ENCODE measurements around the gene SLAMF1.

The SLAMF1 gene

DNA sequence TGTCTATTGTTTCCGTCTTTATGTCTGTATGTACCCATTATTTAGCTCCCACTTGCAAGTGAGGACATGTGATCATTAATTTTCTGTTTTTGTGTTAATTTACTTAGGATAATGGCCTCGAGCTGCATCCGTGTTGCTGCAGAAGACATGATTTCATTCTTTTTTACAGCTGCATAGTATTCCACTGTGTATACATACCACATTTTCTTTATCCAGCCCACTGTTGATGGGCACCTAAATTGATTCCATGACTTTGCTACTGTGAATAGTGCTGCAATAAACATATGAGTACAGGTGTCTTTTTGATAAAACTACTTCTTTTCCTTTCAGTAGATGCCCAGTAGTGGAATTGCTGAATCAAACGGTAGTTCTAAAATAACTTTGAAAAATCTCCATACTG is 12.7 kb upstream of the SLAMF1 start:
- Histone ChIP-seq H3K4me3 (ENCODE audit: low read depth, low read length) (no peak overlapping the region), H3K27ac (no peak overlapping the region), H3K9me3 (ENCODE audit: severe bottlenecking) (peaks cover 9% of the 10 kb centered on the region), H3K36me3 (no peaks in the 10 kb centered on the region), H3K27me3 (ENCODE audit: insufficient read depth, low read depth, severe bottlenecking) (peaks cover 83% of the 10 kb centered on the region)
- TF ChIP-seq, protein P1, sequence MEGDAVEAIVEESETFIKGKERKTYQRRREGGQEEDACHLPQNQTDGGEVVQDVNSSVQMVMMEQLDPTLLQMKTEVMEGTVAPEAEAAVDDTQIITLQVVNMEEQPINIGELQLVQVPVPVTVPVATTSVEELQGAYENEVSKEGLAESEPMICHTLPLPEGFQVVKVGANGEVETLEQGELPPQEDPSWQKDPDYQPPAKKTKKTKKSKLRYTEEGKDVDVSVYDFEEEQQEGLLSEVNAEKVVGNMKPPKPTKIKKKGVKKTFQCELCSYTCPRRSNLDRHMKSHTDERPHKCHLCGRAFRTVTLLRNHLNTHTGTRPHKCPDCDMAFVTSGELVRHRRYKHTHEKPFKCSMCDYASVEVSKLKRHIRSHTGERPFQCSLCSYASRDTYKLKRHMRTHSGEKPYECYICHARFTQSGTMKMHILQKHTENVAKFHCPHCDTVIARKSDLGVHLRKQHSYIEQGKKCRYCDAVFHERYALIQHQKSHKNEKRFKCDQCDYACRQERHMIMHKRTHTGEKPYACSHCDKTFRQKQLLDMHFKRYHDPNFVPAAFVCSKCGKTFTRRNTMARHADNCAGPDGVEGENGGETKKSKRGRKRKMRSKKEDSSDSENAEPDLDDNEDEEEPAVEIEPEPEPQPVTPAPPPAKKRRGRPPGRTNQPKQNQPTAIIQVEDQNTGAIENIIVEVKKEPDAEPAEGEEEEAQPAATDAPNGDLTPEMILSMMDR (IDR thresholded peaks at IDR 0.05; ENCODE audit: low read depth, low read length): no peak
- DNase-seq: no peak

DNA sequence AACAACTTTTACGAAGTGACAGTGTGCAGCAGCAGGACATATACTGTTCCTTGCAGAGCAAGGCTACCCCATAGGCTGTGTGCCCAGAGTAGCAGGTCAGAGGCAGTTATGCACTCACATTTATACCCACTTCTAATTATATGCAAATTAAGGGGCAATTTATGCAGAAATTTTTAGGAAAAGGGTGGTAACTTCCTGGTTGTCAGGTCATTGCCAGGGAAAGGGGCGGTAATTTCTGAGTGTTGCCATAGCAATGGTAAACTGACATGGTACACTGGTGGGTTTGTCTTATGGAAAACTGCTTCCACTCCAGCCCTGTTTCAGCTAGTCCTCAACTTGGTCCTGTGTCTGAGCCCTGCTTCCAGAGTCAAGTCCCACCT is 12.0 kb upstream of the SLAMF1 start:
- Histone ChIP-seq H3K27ac (no peak overlapping the region), H3K27me3 (ENCODE audit: insufficient read depth, low read depth, severe bottlenecking) (peaks cover 83% of the 10 kb centered on the region), H3K36me3 (no peaks in the 10 kb centered on the region), H3K9me3 (ENCODE audit: severe bottlenecking) (peaks cover 9% of the 10 kb centered on the region), H3K4me3 (ENCODE audit: low read depth, low read length) (no peak overlapping the region)
- TF ChIP-seq, protein P1 (IDR thresholded peaks at IDR 0.05; ENCODE audit: low read depth, low read length): no peak
- no peak for DNase-seq

DNA sequence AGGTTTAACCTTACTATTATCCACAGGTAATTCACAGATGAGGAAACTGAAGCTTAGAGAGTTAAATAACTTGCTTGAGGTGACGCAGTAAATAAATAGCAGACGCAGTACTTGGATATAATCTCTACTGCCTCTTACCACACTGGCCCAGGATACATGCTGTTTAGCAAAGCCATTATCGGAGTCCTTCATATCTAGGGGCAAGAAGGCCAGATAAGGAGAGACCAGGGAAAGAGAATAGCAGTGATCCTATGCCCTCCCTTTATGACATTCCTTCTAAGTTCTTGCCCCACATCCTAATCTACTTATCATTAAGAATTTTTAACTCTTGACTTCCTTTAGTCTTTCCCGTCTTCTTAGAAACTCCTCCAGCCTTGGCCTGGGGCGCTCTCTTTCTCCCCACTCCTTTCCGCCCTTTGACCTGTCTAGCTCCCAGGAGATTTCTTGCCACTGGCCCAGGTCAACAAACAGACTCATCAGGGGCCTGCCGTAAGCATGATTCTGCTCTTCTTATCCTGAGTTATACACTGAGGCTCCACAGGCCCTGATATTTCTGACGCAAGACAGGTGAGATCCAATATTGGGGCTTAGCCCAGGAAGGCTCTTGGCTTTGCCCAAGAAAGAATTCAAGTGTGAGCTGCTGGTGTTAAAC is 11.4 kb upstream of the SLAMF1 start:
- no peak overlapping the region for H3K27ac ChIP-seq
- no peaks in the 10 kb centered on the region for H3K36me3 ChIP-seq
- DNase-seq: no peak
- no peak overlapping the region for H3K4me3 ChIP-seq (ENCODE audit: low read depth, low read length)
- TF ChIP-seq, protein P1 (IDR thresholded peaks at IDR 0.05; ENCODE audit: low read depth, low read length): no peak
- peaks cover 83% of the 10 kb centered on the region for H3K27me3 ChIP-seq (ENCODE audit: insufficient read depth, low read depth, severe bottlenecking)
- H3K9me3 ChIP-seq (ENCODE audit: severe bottlenecking): peaks cover 9% of the 10 kb centered on the region

DNA sequence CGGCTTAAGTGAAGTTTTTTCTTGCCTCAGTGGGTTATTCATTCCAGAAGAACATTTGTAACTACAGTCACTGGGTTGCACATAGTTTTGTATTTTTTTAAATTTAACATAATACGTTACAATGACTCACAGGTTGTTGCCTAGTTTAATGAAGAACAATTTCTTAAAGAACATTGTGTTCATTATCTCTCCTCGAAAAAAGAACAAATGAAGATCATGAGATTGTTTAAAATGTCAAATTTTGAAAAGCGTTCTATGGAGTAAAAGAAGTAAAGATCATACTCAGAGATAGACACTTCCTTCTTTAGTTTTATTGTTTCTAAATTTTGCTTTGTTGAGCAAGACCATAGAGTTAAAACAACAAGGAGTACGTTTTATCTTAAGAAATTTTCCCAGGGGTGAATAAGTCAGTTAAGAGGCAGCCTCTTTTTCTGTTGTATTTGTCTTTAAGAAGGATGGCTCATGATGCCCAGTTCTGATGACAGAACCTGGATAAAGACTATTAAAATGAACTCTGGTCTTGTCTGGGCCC is 10.5 kb upstream of the SLAMF1 start:
- TF ChIP-seq, protein P1 (IDR thresholded peaks at IDR 0.05; ENCODE audit: low read depth, low read length): no peak
- no peaks in the 10 kb centered on the region for H3K36me3 ChIP-seq
- H3K9me3 ChIP-seq (ENCODE audit: severe bottlenecking): peaks cover 9% of the 10 kb centered on the region
- no peak for DNase-seq
- no peak overlapping the region for H3K4me3 ChIP-seq (ENCODE audit: low read depth, low read length)
- peaks cover 83% of the 10 kb centered on the region for H3K27me3 ChIP-seq (ENCODE audit: insufficient read depth, low read depth, severe bottlenecking)
- no peak overlapping the region for H3K27ac ChIP-seq

DNA sequence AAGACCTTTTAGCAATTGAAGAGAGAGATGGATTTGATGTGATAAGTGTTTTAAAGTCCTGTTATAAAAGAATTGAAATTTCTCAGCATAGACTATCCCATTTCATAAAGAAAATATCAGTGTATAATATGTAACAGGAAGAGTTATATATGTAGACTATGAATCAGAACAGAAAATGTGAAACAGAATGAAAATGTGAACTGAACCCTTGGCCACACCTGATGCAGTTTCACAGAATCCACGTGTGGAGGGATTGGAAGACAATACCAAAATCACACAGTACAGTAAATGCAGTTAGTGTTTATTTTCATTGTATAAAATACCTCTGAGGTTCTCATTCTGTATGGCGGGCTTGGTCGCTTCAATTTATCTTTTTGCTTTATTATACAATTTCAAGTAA is 9.9 kb upstream of the SLAMF1 start:
- H3K36me3 ChIP-seq: no peaks in the 10 kb centered on the region
- peaks cover 9% of the 10 kb centered on the region for H3K9me3 ChIP-seq (ENCODE audit: severe bottlenecking)
- H3K4me3 ChIP-seq (ENCODE audit: low read depth, low read length): no peak overlapping the region
- TF ChIP-seq, protein P1 (IDR thresholded peaks at IDR 0.05; ENCODE audit: low read depth, low read length): no peak
- peaks cover 77% of the 10 kb centered on the region for H3K27me3 ChIP-seq (ENCODE audit: insufficient read depth, low read depth, severe bottlenecking)
- H3K27ac ChIP-seq: no peak overlapping the region
- DNase-seq: no peak

DNA sequence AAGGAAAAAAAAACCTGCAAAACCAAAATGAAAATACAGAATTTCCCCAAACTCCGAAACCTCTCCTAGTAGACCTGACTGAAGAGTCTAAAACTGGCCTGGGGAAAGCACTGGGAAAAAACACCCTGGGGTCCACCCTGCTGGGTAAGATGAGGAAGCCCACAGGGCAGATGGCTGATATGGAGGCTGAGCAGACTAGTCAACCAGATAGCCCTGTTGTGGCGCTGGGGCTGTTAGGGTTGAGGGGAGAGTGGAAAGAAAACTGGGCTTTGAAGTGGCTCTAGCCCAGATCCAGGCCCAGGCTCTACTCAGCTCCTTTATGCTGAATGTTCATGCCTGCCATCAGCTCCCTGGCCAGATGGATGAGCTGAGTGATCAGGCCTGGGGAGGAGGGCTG is 6.8 kb upstream of the SLAMF1 start:
- Histone ChIP-seq H3K36me3 (no peaks in the 10 kb centered on the region), H3K4me3 (ENCODE audit: low read depth, low read length) (no peak overlapping the region), H3K27ac (no peak overlapping the region), H3K27me3 (ENCODE audit: insufficient read depth, low read depth, severe bottlenecking) (peaks cover 75% of the 10 kb centered on the region), H3K9me3 (ENCODE audit: severe bottlenecking) (peaks cover 3% of the 10 kb centered on the region)
- TF ChIP-seq, protein P1 (IDR thresholded peaks at IDR 0.05; ENCODE audit: low read depth, low read length): no peak
- no peak for DNase-seq
